ENCODE results near the gene ARL15. TPM values are rescaled to one million over a fixed set of nuclear protein-coding genes. Genes with fewer than 3 reads are reported as not detected.
"Not testable (repeated sequence)": the region's sequence is repeated elsewhere in the genome, so short reads cannot be mapped to it uniquely, and the experiment has no call there.

ARL15 gene
- total RNA-seq (2021): 17.2 and 18.3 TPM in 2 replicates
- percentile 71 among the genes with signal in this experiment for Bru-seq, nascent RNA
- percentile 76 among the genes with signal in this experiment for BruChase-seq, experiment 1, labeled RNA remaining after a 2-hour chase
- percentile 75 among the genes with signal in this experiment for BruChase-seq, experiment 2, labeled RNA remaining after a 6-hour chase
- long read RNA-seq, partial matches to known transcripts: 0 of 8 reads
- long read RNA-seq, other reads (novel, unspliced or antisense): 4 of 8 reads

DNA sequence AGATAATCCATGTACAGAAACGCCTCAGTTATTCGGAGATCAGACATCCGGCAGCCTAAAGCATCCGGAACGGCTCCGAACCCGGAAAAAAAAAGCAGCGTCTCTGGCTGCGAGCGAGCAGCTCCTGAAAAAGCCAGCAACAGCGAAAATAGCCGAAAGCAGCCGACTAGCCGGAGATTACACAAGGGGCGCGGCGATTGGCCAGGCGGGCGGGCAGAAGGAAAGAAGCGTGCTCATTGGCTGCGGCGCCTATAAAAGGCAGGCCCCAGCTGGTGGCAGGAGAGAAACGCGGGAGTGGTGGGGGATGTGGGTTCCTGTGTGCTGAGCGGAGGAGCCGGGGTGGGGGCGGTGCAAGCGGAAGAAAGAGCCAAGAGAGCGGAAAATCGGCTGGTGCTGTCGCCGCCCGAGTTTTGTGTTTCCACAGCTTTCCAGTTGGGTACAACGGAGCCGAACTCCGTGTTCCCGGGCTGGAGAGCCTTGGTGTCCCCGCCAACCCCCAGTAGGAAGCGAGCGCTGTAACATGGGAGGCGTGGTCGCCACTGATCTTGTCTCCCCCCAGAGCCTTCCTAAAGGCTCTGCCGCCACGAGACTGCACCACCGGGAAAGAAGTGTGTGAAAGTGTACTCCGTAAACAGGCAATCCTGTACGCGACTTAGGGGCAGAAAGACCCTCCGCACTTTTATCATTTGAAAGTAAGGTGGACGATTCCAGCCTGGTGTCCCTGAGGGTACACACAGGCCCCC lies at the start of gene ARL15:
Gene ARL15, minus strand, starts transcription at position 141 of the 743 bp plus-strand sequence.
- POLR2A ChIA-PET (ENCODE audit: low non-redundant PET): interaction anchor here (0.5 to 0.9 kb wide), 13 partner anchors 9 to 795 kb away, joined by 3 to 10 read pairs (median 3); no protein-coding TSS in a partner anchor
- TSS peak; percentile 98 for BruUV-seq (replicated peaks)
- TF ChIP-seq, protein P1, sequence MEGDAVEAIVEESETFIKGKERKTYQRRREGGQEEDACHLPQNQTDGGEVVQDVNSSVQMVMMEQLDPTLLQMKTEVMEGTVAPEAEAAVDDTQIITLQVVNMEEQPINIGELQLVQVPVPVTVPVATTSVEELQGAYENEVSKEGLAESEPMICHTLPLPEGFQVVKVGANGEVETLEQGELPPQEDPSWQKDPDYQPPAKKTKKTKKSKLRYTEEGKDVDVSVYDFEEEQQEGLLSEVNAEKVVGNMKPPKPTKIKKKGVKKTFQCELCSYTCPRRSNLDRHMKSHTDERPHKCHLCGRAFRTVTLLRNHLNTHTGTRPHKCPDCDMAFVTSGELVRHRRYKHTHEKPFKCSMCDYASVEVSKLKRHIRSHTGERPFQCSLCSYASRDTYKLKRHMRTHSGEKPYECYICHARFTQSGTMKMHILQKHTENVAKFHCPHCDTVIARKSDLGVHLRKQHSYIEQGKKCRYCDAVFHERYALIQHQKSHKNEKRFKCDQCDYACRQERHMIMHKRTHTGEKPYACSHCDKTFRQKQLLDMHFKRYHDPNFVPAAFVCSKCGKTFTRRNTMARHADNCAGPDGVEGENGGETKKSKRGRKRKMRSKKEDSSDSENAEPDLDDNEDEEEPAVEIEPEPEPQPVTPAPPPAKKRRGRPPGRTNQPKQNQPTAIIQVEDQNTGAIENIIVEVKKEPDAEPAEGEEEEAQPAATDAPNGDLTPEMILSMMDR (conservative IDR thresholded peaks at IDR 0.05; ENCODE audit: low read depth, low read length): no peak
- intact Hi-C loops (cut with micrococcal nuclease; ENCODE audit: unreplicated experiment): loop anchor here (1.0 to 10.0 kb wide), 2 partner anchors 109 to 174 kb away; no protein-coding TSS in a partner anchor
- Histone ChIP-seq H3K27me3 (replicated peaks; ENCODE audit: insufficient read depth, low read depth, low read length, poor library complexity) (no peaks in the 10 kb centered on the region), H3K36me3 (ENCODE audit: insufficient read depth, low read length, poor library complexity, severe bottlenecking) (no peaks in the 10 kb centered on the region), H3K9me3 (ENCODE audit: low read depth, low read length, poor library complexity, severe bottlenecking) (no peaks in the 10 kb centered on the region), H3K27ac (ENCODE audit: low read depth, low read length, poor library complexity, severe bottlenecking) (peak within 1 kb of the TSS; percentile 76), H3K4me1 (ENCODE audit: insufficient read depth, low read length, poor library complexity, severe bottlenecking) (no peaks in the 10 kb centered on the region), H3K4me3 (ENCODE audit: low read depth, low read length, poor library complexity, severe bottlenecking) (peak within 1 kb of the TSS; percentile 69)
- CTCF ChIA-PET: interaction anchor here (0.5 to 0.8 kb wide), 5 partner anchors 7 to 170 kb away, joined by 3 to 4 read pairs (median 3); no protein-coding TSS in a partner anchor
- peak; percentile 99 for DNase-seq (ENCODE audit: low spot score)

DNA sequence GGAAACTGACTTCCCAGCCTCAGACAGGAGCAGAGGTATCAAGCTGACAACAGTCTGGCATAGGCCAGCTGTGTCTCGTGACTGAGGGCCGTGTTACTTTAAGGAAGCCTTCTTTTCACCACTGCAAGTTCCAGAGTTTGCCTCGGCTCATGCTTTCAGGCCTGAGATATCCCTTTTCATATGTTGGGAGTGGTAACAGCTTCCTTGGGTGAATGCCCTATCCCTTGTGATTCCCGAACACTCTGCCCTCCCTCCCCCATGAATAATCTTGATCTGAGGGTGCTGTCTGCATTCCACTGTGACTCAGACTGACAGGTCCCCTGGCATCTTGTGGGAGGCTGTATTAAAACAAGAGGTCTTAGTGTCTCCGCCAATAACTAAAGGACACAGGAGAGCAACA lies 49.7 kb upstream of the ARL15 start:
- DNase-seq (ENCODE audit: low spot score): no peak
- intact Hi-C loops (cut with micrococcal nuclease; ENCODE audit: unreplicated experiment): no loop called here
- POLR2A ChIA-PET (ENCODE audit: low non-redundant PET): no interaction called here

DNA sequence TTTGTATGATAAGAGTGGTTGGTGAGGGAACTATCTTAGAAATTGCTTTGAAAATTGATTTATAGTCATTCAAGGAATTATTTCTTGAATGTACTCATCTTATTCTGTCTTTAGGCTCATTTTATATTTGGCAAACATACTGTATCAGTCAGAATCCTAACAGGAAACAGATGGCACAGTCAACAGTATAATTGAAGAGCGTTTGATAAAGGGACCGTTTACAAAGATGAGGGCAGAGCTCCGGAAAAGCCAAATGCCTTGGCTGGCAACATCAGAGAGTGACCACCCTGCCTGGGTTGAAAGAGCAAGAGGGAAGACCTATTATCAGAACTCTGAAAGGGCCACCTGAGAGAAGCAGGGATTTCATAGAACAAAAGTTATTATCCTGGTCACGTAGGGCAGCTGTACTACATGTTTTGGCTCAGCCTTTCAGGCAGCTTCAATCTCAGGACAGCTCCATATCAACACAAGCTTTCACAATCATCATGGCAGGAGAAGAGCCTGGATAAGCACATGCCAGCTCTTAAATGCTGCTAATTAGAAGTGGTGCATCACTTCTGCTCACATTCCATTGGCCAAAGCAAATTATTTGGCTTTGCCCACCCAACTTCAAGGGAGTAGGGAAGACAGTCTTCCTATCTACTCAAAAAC lies 47.2 kb upstream of the ARL15 start:
- TF ChIP-seq, protein P1 (conservative IDR thresholded peaks at IDR 0.05; ENCODE audit: low read depth, low read length): no peak
- no peak for TF ChIP-seq EZH2 (IDR thresholded peaks at IDR 0.05; ENCODE audit: borderline replicate concordance, low read depth, low read length, poor library complexity, severe bottlenecking)
- BruUV-seq (replicated peaks): no TSS peak
- intact Hi-C loops (cut with micrococcal nuclease; ENCODE audit: unreplicated experiment): no loop called here
- CTCF ChIA-PET: no interaction called here
- Histone ChIP-seq H3K4me1 (ENCODE audit: insufficient read depth, low read length, poor library complexity, severe bottlenecking) (no peaks in the 10 kb centered on the region), H3K9me3 (ENCODE audit: low read depth, low read length, poor library complexity, severe bottlenecking) (no peaks in the 10 kb centered on the region), H3K27me3 (replicated peaks; ENCODE audit: insufficient read depth, low read depth, low read length, poor library complexity) (no peaks in the 10 kb centered on the region), H3K27ac (ENCODE audit: low read depth, low read length, poor library complexity, severe bottlenecking) (no peak overlapping the region), H3K36me3 (ENCODE audit: insufficient read depth, low read length, poor library complexity, severe bottlenecking) (no peaks in the 10 kb centered on the region), H3K4me3 (ENCODE audit: low read depth, low read length, poor library complexity, severe bottlenecking) (no peak overlapping the region)
- peak; percentile 32 for DNase-seq (ENCODE audit: low spot score)
- POLR2A ChIA-PET (ENCODE audit: low non-redundant PET): interaction anchor here (0.6 kb wide), 1 partner anchor 9 kb away, joined by 3 read pairs; no protein-coding TSS in a partner anchor

More for the DNA sequence above, 49.7 kb upstream of the ARL15 start:
- BruUV-seq (replicated peaks): no TSS peak
- H3K27ac ChIP-seq (ENCODE audit: low read depth, low read length, poor library complexity, severe bottlenecking): no peak overlapping the region
- H3K4me1 ChIP-seq (ENCODE audit: insufficient read depth, low read length, poor library complexity, severe bottlenecking): no peaks in the 10 kb centered on the region
- CTCF ChIA-PET: no interaction called here
- H3K4me3 ChIP-seq (ENCODE audit: low read depth, low read length, poor library complexity, severe bottlenecking): no peak overlapping the region
- no peaks in the 10 kb centered on the region for H3K9me3 ChIP-seq (ENCODE audit: low read depth, low read length, poor library complexity, severe bottlenecking)
- H3K27me3 ChIP-seq (replicated peaks; ENCODE audit: insufficient read depth, low read depth, low read length, poor library complexity): no peaks in the 10 kb centered on the region
- TF ChIP-seq, protein P1 (conservative IDR thresholded peaks at IDR 0.05; ENCODE audit: low read depth, low read length): no peak
- no peak for TF ChIP-seq EZH2 (IDR thresholded peaks at IDR 0.05; ENCODE audit: borderline replicate concordance, low read depth, low read length, poor library complexity, severe bottlenecking)
- no peaks in the 10 kb centered on the region for H3K36me3 ChIP-seq (ENCODE audit: insufficient read depth, low read length, poor library complexity, severe bottlenecking)

DNA sequence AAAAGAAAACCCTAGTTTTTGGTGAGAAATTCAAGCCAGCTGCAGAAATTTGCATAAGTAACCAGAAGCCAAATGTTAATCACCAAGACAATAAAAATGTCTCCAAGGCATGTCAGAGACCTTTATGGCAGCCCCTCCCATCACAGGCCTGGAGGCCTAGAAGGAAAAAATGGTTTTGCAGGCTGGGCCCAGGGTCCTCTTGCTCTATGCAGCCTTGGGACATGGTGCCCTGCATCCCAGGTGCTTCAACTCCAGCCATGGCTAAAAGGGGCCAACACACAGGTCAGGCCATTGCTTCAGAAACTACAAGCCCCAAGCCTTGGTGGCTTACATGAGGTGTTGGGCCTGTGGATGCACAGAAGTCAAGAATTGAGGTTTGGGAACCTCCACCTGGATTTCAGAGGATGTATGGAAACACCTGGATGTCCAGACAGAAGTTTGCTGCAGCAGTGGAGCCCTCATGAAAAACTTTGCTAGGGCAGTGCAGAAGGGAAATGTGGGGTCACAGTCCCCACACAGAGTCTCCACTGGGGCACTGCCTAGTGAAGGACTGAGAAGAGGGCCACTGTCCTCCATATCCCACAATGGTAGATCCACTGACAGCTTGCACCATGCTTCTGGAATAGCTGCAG lies 43.7 kb upstream of the ARL15 start:
- H3K36me3 ChIP-seq (ENCODE audit: insufficient read depth, low read length, poor library complexity, severe bottlenecking); H3K27me3 ChIP-seq (replicated peaks; ENCODE audit: insufficient read depth, low read depth, low read length, poor library complexity); BruUV-seq (replicated peaks); H3K27ac ChIP-seq (ENCODE audit: low read depth, low read length, poor library complexity, severe bottlenecking); H3K9me3 ChIP-seq (ENCODE audit: low read depth, low read length, poor library complexity, severe bottlenecking); H3K4me3 ChIP-seq (ENCODE audit: low read depth, low read length, poor library complexity, severe bottlenecking); intact Hi-C loops (cut with micrococcal nuclease; ENCODE audit: unreplicated experiment); H3K4me1 ChIP-seq (ENCODE audit: insufficient read depth, low read length, poor library complexity, severe bottlenecking); POLR2A ChIA-PET (ENCODE audit: low non-redundant PET); CTCF ChIA-PET; DNase-seq (ENCODE audit: low spot score): not testable (repeated sequence)
